HG02870 (cell line): ENCODE data around the gene PRR16.
"Not testable (repeated sequence)": the region's sequence is repeated elsewhere in the genome, so short reads cannot be mapped to it uniquely, and the experiment has no call there.

Experiments used
- ATAC-seq: cut with Tn5 transposase; IDR thresholded peaks from one replicate; pipeline ENCODE4 v1.9.1; 2021; ENCODE audit warnings: mild to moderate bottlenecking, moderate library complexity; ENCODE audit not compliant: unreplicated experiment

PRR16 gene

DNA sequence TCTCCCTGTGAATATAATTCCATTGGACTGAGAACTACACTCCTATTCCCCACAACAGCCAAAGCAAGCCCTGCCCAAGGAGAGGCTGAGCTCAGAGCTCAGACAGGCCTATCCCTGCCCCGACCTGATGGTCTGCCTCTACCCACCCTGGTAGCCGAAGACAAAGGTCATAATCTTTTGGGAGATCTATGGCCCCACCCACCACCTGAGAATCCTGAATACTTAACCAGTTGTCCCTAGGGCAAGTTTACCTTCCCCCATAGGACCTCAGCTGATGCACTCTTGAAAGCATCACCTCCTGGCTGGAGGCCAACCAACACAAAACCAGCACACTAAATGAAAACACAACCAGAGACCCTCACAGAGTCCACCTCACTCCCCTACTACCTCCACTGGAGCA is 167.5 kb downstream of the PRR16 start:
- ATAC-seq: no peak

DNA sequence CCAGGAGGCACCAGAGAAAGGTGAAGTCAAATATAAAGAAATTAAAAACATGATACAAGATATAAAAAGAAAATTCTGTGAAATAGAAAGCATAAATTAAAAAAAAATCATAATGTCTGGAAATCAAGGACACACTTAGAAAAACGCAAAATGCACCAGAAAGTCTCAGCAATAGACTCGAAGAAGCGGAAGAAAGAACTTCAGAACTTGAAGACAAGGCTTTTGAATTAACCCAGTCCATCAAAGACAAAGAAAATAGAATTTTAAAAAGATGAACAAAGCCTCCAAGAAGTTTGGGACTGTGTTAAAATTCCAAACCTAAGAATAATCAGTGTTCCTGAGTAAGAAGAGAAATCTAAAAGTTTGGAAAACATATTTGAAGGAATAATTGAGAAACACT is 168.3 kb downstream of the PRR16 start:
- ATAC-seq: no peak

DNA sequence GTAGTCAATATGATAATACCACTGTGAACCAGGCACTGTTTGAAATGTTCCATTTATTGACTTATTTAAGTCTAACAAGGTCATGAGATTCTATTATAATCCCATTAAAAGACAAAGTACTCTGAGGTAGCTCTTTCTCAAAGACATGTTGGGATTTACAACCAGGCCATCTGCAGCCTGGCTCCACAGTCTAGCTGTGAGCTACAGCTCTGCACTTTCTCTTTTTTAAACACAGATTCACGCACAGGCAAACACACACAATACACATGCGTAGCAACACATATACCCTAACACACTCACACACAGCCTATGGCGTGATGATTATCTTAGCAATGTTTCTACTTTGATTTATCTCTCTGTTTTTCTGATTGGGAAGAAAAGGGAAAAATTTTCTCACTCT is 174.3 kb downstream of the PRR16 start:
- no peak for ATAC-seq

DNA sequence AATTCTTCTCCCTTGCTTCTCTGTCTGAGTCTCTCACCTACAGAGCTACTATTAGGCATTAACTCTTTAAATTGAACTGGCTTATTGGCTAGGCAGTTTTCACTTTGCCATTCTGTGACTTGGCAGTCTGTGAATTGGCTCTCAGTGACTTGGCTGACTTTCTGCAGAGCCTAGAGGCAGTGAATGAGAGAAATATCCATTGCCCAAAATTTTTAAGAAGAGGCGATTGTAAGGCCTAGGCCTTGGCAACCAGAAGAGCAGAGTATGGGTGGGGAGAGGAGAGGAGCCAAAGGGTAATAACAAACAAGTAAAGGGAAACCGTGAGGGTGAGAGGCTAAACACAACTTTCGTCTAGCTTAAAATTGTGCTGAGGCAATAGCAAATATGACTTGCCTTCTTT is 176.7 kb downstream of the PRR16 start:
- no peak for ATAC-seq

DNA sequence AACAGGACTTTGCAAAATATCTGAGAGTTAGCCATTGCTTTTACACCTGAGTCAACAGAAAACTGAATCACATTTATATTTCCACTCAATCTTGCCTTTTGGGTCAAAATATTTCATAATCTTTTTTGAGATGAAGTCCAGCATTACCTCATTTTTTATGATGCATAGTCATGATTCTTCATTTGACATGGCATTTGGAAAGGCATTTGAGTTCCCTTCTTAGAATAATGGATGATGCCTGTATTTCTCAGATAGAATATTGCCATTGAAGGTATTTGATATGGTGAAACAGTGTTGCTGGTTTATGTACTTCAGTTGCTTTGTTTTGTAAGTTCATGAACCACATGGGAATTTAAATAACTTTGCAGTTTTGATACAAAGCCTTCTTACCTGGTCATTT is 180.4 kb downstream of the PRR16 start:
- no peak for ATAC-seq

DNA sequence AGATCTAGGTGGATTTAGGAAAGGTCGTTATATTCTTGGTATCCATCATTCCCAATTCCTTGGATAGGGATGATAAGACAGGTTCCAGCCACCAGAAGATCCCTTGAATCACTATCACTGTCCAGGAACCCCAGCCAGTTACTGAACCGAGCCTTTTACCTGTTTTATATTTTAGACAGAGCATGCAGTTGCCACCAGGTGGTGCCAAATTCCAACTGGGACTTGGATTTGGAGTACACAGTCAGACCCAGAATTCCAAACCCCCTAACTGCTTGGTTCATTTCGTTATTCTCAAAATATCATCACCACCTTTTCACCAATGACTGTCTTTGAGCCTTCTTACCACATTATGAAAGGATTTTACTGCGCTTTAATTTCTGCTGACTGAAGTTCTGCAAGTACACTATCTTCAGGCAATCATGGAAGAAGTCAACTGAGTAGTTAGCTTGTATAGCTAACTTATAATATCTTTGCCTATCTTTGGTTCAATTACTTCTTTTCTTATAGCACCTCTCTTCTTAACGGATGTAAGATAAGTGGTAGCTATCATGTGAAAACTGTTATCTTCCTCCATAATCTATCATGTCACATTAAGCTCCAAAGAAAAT is 191.8 kb downstream of the PRR16 start:
- ATAC-seq: peak; percentile 68

DNA sequence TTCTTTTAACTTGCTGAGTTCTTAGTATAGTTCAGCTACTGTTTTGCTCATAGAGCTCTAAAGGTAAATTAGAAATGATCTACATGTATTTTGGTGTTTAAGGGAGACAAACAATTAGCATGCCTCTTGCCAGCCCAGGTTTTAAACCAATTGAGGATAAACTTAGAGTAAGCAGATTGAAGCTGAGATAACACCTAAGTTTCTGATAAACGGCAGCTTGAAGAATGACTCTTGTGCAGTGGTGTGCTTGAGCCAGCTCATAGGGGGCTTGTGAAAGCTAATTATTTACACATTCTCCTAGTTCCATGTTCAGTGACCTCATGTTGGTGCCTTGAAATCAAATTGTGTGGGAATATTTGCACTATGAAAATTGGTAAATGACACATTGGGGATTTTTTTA is 193.0 kb downstream of the PRR16 start:
- ATAC-seq: no peak

DNA sequence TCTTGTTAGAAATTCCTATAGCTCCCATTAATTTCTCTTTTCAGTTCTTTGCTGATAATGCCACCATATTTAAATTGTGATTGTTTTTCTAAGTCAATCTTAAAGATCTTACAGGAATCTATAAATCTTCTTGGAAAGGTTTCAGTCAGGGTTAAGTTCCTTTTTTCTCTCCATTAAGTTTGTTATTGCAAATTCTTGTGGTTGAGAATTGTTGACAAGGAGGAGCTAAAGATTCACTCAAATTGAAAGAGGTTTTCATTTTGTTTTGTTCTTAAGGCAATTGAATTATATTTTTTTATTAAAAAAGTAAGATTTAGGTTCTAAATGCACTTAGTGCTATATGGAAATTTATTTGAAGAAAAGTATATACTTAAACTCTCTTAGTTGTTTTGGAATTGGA is 213.4 kb downstream of the PRR16 start:
- ATAC-seq: no peak

DNA sequence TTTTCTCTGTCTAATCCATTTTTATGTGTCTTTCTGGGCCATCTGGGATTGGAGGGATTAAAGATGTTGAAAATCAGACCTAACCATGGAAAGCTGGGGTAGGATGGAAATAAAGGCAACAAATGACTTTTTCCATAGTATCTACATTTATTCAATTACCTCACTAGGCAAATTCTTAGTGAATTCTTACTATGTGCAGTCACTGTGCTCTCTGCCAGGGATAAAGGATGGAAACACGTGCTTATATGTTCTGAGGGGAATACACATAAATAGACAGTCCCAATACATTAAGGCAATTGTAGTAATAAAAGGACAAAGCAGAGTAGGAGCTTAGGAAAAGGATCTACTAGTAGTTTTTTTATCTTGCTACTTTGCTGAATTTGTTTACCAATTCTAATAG is 214.2 kb downstream of the PRR16 start:
- ATAC-seq: no peak

DNA sequence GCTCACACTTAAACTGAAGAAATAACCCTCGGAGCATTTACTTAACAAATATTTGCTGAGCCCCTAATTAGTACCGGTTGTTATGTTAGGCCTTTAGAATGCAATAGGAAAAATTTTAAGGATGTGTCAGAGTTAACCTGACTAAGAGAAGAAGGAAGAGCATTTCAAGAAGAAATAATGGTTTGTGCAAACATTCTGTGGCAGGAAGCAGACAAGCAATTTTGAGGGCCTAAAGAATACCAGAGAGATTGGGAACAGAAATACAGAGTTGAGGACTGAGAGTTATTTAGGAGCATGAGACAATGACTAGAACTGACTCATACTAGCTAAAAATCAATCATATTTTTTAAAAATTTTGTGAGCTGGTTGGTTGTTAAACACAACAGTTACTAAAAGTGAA is 218.8 kb downstream of the PRR16 start:
- ATAC-seq: no peak

DNA sequence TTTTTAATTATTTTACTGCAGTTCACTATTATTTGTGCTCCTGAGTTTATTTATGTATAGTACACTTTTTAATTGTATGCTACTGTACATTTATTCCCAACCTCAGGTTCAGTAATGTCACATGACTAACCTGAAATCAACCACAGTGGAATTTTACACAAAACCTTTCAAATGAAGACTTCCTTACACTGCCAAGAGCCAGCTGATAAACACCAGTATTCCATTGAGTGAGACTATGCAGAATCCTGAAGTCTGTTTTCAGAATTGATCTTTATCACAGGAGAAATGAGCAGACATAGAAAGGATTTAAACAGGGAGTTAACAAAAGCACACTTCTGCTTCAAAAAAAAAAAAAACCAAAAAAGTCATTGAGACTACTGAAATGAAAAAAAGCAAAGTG is 219.5 kb downstream of the PRR16 start:
- ATAC-seq: no peak

DNA sequence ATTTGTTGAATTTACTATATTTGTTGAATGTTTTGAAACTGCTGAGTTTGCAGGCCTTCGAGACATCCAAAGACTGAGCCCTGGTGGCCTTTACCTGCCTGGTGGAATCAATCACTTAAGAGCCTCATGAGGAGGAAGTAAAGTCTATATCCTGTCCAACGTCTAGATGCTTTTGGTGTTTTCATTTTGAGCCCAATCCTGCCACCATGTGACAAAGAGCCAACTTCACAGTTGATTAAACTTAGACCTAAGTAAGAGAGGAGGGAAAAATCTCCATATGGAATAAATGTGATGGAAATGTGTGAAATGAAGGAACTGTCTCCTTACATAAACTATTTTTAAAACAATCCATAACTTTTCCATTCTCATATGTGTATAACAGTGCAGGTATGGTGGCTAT is 220.1 kb downstream of the PRR16 start:
- no peak for ATAC-seq

DNA sequence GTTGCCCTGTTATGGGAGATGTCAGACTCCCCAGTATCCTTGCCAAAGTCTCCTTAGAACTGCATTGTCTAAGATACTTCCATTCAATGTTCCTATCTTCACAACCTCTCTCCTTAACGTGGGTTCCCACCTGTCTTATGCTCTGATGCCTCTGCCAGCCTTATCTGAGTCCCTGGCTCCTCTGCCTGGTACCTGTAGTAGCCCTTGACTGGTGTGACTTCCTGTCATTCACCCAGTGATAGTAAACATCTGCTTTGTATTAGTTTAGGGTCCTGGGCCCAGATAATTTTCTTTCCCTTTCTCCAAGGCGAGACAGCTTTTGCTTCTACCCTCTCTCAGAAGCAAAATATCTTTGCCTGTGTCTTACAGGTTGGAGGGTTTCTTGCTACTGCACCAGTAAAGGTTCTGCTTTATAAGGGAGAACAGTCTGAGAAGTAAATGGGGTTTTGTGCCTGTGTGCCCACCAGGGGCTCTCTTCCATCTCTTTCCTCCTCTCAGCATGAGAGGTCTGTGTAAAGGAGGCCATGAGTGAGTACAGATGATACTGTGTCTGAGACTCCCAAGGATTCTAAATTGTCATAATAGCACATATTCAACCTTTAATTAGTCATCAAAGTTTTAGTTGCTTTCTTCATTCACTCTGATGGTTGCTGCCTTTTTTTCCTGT is 220.8 kb downstream of the PRR16 start:
- ATAC-seq: no peak

DNA sequence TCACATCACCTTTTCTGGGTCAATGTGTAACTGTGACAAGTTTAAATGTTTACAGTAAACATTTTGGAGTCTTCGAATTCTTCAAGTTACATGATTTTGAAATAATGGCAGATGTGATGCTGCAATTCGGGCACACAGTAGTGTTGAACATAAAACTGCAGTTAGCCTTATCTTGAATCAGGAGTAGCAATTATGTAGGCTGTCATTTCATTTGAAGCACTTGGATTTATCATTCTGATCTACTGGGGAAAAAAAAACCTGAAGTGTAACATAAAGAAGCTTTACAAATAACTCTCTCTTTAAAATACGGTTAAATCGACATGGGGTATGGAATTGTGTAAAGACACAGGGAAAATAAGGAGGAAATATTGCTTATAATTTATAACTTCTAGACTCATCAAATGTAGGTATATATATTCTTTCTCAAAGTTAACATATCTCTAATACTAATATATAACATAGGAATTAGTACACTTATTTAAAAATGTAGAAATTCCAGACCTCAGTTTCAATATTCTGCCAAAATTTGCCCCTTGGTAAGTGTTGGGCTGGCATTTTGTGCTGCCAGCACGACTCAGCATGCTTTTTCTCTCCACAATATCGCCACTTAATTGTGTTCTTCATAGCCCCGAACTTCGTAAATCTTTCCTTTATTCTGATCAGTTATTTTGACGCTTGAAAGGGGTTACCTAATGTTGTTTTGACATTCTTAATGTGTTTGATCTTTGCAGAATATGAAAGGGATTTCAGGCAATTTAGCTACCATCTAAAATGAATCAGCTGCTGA is 226.7 kb downstream of the PRR16 start:
- ATAC-seq: no peak

DNA sequence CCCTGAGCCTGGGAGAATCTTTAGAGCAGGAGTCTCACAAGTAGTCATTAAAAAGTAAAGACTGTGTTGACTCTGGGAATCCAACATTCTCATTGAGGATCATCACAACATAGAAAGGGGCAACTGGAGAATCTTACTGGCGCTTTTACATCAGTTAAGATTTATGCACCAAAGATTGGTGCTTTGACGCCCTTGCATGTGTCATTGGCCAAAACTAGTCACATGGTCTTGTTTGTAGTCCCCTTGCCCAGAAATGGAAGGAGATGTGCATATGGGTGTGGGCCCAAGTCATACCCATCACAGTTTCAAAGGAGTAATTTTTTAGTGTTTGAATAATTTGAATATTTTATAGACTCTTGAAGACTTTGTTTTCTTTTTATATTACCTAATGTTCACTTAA is 228.2 kb downstream of the PRR16 start:
- no peak for ATAC-seq

DNA sequence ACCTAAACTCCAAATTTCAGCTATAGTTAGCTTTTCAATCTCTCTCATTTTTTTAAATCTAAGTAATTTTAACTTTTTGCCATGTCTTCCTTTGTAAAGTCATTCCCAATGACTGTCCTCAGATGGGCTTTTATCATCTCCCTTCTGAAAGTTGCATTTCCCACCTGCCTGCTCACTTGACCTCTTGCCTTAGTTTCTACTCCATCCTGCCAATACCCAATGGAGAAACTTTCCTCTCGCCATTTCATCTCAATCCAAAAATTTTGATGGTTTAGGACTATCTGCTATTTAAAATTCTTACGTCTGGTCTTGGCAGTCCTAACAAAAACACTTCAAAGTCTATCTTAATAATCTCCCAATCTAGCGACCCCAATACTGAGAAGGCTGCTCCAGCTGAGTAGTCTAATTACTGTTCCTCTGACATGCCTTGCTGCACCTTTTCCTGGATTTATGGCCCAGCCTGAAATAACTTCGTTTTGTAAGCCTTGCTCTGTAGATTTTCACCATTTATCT is 231.3 kb downstream of the PRR16 start:
- ATAC-seq: no peak

DNA sequence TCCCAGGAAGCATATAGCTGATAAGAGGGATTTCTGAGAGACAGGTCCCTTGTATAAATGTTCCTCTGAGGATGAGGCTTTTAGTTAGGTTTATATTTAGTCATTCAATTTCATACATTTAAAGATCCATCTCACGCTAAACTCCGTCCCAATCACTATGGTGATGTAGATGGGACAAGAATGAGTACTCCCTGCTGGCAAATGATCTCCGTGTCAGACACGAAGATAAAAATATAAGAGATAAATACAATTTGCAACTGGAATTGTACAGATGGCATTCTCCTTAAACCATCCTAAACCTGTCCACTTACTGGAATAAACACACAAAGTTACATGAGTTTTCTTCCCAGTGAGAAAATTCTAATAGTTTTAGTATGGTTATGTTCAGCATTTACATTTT is 233.0 kb downstream of the PRR16 start:
- no peak for ATAC-seq

DNA sequence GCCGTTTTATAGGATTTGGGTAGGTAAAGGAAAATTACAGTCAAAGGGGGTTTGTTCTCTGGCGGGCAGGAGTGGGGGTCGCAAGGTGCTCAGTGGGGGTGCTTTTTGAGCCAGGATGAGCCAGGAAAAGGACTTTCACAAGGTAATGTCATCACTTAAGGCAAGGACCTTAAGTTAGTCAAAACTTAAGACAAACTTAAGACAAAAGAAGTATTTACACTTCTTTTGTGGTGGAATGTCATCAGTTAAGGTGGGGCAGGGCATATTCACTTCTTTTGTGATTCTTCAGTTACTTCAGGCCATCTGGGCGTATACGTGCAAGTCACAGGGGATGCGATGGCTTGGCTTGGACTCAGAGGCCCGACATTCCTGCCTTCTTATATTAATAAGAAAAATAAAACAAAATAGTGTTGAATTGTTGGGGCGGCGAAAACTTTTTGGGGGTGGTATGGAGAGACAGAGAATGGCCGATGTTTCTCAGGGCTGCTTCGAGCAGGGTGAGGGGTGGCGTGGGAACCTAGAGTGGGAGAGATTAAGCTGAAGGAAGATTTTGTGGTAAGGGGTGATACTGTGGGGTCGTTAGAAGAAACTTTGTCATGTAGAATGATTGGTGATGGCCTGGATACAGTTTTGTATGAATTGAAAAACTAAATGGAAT is 233.7 kb downstream of the PRR16 start:
- ATAC-seq: not testable (repeated sequence)

DNA sequence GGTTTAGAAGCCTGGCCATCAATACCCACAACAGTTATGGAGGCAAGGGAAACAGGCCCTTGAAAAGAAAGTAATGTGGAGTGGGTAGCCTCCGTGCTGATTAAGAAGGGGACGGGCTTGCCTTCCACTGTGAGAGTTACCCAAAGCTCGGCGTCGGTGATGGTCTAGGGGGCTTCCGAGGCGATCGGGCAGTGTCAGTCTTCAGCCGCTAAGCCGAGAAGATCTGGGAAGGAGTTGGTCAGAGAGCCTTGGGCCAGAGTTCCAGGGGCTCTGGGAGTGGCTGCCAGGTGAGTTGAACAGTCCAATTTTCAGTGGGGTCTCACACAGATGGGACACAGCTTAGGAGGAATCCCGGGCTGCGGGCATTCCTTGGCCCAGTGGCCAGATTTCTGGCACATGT is 236.6 kb downstream of the PRR16 start:
- ATAC-seq: not testable (repeated sequence)

DNA sequence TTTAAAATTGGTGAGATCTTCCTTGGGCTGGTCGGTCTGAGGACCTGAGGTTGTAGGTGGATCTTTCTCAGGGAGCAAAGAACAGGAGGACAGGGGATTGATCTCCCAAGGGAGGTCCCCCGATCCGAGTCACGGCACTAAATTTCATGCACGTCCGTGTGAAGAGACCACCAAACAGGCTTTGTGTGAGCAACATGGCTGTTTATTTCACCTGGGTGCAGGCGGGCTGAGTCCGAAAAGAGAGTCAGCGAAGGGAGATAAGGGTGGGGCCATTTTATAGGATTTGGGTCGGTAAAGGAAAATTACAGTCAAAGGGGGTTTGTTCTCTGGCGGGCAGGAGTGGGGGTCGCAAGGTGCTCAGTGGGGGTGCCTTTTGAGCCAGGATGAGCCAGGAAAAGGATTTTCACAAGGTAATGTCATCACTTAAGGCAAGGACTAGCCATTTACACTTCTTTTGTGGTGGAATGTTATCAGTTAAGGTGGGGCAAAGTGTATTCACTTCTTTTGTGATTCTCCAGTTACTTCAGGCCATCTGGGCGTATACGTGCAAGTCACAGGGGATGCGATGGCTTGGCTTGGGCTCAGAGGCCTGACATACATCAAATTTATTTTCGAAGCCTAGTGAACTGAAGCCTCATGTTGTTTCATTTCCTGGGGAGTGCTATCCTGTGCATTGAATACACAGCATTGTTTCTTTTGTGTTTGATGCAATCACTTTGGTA is 238.9 kb downstream of the PRR16 start:
- not testable (repeated sequence) for ATAC-seq
